PFSK-1 (cell line): Measurements from ENCODE around the gene MLPH.

ENCODE experiments used
- POLR2AphosphoS5 ChIP-seq: IDR thresholded peaks from 2 replicates; pipeline ENCODE4 v1.6.1; 2012; ENCODE audit warnings: low read depth, mild to moderate bottlenecking, control low read depth, low read length, moderate library complexity
- TAF1 ChIP-seq: IDR thresholded peaks from 2 replicates; pipeline ENCODE4 v1.6.1; 2012; ENCODE audit warnings: low read length, control low read depth, borderline replicate concordance; ENCODE audit not compliant: insufficient read depth
- TF ChIP-seq, protein P1 (sequence below), 2 experiments: IDR thresholded peaks; 2 replicates each; pipeline versions ENCODE4 v1.6.1 to v1.8.0; 2011 to 2012; ENCODE audit warnings: low read depth in 2 of 2, low read length in 2 of 2, control low read depth in 1 of 2, inconsistent platforms in 1 of 2, mild to moderate bottlenecking in 1 of 2, moderate library complexity in 1 of 2; ENCODE audit not compliant: insufficient read depth in 1 of 2

DNA sequence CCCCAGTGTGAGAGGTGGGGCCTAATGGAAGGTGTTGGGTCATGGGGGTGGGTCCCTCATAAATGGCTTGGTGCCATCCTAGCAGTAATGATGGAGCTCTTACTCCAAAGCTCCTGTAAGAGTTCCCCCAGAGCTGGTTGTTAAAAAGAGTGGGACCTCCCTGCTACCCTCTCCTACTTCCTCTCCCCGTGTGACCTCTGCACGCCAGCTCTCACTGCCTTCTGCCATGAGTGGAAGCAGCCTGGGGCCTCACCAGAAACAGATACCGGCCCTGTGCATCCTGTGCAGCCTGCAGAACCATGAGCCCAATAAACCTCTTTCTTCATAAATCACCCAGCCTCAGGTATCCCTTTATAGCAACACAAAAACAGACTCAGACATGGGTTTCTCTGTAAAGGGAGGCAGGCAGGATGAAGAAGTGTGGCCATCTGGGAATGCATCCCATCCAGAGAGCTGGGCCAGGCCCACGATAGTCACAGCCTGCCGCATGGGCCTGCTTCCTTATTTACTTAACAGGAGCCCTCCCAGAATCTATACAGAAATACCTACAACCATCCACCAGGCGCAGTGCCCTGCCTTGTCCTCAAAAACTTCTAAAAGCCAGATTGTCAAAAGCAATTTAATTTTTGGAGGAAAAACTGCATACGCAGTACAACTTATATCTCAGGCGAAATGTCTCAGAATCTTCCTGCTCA is 86.8 kb downstream of the MLPH start:
- TF ChIP-seq TAF1, result no peak
- no peak for TF ChIP-seq POLR2AphosphoS5
- TF ChIP-seq, protein P1, sequence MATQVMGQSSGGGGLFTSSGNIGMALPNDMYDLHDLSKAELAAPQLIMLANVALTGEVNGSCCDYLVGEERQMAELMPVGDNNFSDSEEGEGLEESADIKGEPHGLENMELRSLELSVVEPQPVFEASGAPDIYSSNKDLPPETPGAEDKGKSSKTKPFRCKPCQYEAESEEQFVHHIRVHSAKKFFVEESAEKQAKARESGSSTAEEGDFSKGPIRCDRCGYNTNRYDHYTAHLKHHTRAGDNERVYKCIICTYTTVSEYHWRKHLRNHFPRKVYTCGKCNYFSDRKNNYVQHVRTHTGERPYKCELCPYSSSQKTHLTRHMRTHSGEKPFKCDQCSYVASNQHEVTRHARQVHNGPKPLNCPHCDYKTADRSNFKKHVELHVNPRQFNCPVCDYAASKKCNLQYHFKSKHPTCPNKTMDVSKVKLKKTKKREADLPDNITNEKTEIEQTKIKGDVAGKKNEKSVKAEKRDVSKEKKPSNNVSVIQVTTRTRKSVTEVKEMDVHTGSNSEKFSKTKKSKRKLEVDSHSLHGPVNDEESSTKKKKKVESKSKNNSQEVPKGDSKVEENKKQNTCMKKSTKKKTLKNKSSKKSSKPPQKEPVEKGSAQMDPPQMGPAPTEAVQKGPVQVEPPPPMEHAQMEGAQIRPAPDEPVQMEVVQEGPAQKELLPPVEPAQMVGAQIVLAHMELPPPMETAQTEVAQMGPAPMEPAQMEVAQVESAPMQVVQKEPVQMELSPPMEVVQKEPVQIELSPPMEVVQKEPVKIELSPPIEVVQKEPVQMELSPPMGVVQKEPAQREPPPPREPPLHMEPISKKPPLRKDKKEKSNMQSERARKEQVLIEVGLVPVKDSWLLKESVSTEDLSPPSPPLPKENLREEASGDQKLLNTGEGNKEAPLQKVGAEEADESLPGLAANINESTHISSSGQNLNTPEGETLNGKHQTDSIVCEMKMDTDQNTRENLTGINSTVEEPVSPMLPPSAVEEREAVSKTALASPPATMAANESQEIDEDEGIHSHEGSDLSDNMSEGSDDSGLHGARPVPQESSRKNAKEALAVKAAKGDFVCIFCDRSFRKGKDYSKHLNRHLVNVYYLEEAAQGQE (IDR thresholded peaks at IDR 0.05; ENCODE audit: insufficient read depth in 1 of 2, low read depth in 2 of 2, low read length in 2 of 2), result no peak
